ENCODE measurements around the gene ELMO2.

Gene ELMO2

DNA sequence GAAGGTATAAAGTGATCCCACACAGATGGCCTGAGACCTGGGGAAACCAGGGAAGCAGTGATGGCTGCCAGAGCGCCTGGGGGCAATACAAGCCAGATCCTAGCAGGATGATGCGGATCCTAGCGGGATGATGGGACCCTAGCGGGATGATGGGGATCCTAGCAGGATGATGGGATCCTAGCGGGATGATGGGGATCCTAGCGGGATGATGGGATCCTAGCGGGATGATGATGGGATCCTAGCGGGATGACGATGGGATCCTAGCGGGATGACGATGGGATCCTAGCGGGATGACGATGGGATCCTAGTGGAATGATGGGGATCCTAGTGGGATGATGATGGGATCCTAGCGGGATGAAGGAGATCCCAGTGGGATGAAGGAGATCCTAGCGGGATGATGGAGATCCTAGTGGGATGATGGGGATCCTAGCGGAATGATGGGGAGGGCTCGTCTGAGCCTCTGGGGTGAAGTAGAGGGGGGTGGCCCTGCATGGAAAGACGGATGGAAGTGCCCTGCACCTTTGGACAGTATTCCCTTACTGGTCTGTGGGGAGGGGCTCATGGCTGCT lies 54.0 kb downstream of the ELMO2 start:
- DNase-seq (ENCODE audit: low read depth), result no peak

DNA sequence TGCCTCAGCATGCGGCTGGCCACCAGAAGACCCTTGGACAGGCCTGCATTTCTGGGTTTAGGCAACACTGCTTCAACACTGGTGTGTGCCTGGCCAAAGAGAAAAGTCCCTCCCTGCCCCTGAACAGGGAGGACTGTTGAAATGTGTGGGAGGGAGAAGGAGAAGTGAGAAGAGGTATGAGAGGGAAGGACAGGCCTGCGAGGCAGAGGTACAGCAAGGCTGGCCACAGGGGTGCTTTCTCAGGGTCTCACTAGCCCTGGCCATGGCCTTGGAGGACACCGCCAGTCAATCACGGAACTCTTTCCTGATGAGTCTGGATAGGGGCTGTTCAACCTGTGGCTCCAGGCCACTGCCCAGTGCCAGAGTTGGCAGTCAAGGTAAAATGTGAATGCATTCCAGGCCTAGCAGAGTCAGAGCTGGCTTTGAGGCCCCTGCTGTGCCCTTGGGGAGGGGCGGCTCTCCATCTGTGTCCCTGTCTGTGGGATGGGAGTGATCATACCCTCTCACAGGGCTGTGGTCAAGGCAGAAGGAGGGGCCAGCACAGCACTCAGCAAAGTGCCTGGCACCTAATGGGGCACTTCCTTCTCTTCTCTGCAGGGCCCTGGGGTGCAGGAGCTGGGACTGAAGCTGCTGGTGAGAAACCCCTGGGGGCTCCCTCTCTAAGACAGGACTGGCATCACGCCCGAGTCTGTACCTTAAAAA lies 54.9 kb downstream of the ELMO2 start:
- no peak for DNase-seq (ENCODE audit: low read depth)

DNA sequence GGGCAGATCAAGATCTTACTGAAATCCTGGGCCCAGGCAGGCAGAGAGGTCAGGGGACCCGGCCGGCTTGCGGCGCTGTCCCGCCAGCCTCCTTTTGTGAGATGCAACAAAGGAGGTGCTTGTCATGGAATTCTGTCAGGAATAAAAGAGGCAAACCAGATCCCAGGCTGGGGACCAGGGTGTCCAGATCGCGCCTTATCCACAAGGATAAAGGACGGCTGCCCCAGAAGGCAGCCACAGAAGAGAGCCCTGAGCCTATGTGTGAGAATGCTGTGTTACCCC lies 55.5 kb downstream of the ELMO2 start:
- no peak for DNase-seq (ENCODE audit: low read depth)

DNA sequence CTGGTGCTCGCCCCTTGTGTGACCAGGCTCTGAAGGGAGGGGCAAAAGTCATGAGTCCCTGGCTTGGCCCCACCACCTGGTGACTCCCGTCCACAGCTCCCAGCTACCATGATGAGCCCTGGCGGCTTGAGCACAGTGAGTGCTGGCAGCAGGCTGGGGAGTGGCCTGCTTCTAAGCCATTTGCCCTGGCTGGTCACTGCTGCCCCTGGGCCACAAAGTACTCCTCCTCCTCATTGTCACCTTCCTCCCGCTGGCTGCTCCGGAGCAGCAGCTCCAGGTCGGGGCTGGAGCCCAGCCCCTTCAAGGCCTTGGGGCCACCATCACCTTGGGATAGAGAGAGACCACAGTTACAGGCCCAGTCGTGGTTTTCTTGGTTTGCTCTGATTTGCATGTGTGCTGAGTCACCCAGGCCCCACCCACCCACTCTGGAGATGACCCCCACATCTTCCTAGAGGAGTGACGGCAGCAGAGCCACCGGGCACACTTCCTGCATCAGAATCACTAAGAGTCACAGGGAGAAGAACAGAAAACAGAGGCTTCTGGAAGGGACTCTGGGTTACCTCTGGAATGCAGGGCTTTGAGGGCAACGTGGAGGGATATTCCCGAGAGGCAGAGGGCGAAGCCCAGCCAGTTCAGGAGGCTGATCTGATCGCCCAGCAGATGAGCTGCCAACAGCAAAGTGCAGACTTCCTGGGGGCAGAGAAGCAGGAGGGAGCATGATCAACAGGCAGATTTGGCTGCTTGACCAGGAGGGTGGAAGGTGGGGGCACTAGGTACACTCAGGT lies 56.0 kb downstream of the ELMO2 start:
- DNase-seq (ENCODE audit: low read depth), result no peak

DNA sequence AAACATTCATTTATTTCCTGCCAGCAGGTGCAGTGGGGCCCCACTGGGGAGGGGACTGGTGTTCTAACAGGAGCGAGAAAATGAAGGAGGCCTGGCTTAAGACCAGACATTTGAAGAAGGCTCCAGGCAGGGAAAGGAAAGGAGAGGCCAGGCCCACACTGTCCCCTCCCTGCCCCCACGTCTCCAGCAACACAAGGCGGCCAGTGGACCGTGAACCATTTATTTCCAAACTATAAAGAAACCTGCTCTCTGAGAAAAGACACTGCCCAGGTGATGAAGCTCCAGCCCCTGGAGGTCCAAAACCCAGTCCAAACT lies 56.7 kb downstream of the ELMO2 start:
- DNase-seq (ENCODE audit: low read depth), result no peak

DNA sequence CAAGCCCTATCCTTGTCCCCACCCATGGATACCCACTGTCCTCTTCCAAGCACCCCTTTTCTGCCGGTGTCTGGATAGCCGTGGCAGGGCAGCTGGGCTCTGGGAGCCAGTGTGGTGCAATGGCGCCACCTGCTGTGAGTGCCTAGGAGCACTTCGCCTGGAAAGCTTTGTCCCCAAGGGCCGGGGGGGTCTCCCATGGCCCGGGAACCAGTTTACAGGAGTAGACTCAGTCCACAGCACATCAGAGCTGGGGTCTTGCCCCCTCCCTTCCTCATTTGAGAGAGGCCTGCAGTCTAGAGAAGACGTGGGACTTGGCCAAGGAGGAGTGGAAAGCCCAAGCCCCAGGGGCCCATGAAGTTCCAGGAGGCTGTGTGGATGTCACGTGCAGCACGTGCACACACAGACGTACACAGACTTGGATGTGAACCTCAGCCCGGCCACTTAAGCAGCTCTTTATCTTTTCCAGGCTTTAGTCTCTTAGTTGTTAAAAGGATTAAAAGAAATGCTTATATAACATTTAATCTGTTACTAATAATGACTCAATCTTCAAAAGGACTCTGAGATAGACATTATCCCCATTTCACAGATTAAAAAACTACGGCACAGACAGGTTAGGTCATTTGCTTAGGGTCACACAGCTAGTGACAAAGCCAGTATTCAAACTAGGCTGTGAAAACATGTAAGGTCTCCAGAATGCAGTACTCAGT lies 57.2 kb downstream of the ELMO2 start:
- peak; percentile 8 for DNase-seq (ENCODE audit: low read depth)

DNA sequence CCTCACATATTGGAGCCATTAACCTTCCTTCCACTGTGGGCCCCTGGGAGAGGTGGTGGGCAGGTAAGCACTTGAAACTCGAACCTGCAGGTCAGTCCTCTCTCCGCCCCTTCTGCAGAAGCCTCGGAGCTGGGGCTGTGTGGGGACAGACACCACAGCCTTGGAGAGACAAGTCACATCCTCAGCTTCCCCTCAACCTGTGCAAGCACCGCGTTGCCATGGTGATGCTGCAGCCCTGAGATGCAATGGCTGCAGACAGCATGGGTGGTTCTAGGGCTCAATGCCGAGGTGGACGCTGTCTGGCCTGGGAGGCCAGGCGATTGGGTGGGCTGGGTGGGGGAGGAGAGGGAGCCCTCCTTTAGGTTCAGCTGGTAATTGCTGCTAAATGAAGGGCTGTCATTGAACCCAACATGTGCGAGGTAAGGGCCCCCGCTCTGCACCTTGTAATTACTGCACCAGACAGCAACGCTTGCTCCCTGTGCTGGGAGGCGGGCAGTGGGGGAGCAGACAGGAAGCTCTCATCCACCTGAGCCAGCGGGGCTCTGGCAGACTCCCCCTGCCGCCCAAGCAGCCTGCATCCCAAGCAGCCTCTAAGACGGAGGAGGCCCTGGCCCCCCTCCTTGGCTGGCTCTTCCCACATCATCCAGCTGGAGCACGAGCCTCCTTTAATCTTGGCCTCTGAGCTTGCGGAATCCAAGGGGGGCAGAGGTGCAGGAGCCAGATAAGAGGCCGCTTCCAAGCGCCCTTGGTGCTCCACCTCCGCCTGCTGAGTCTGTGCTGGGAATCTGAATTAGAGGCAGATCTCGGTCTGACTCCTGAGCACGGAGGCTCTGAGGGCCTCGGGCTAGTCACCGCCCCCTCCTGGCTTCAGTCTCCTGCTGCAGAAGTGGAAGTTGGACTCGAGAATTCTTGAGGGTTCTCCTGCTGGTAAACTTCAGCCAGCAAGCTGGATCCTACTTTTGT lies 58.3 kb downstream of the ELMO2 start:
- no peak for DNase-seq (ENCODE audit: low read depth)

DNA sequence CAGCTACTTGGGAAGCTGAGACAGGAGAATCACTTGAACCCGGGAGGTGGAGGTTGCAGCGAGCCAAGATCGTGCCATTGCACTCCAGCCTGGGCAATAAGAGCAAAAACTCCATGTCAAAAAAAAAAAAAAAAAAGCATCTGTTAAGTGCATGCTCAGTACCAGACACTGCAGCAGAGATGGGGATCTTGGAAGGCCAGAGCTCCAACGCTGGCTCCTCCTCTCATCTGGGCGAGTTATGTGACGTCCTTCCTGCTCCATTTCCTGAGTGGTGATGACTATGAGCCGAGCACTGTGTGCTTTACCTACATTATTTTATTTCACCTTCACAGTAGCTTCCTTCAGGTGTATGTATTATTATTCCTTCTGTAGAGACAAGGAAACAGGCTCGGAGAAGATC lies 59.6 kb downstream of the ELMO2 start:
- no peak for DNase-seq (ENCODE audit: low read depth)

DNA sequence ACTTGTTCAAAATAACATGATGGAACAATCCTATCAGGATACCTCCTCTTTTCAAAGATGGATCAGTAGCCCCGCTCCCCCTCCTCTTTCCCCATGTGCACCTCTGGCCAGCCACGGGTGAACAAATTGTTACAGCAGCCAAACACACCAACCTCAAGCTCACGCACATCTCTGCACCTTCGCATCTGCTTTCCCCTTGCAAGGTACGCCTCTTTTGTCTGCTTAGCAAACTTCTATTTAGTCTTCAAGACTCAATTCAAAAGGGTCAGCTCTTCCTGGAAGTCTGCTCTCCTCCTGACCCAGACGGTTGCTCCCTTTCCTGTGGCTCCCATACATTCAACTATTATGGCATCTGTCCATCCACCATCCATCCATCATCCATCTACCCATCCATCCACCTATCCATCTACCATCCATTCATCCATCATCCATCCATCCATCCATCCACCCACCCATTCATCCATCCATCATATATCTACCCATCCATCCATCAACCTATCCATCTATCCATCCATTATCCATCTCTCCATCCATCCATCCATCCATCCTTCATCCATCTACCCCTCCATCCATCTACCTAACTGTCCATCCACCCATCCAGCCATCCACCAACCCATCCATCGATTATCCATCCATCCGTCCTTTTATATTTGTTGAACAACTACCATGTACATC lies 61.8 kb downstream of the ELMO2 start:
- no peak for DNase-seq (ENCODE audit: low read depth)

DNA sequence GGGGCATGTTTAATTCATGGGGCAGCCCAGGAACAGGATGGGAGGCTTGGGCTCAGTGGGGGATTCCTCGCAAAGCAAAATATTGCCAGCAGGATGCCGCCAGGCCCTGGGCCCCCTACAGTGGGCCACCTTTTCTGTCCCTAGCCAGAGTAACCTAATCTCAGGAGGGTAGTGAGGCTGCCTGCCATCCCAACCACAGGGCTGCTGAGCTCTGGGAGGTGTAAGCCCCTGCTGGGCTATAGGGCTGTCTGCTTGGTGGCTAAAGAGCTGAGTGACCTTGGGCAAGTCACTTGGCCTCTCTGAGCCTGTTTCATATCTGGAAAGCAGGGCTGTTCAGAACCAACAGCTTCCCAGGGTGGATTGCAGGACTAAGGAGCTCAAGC lies 62.4 kb downstream of the ELMO2 start:
- DNase-seq (ENCODE audit: low read depth), result no peak

DNA sequence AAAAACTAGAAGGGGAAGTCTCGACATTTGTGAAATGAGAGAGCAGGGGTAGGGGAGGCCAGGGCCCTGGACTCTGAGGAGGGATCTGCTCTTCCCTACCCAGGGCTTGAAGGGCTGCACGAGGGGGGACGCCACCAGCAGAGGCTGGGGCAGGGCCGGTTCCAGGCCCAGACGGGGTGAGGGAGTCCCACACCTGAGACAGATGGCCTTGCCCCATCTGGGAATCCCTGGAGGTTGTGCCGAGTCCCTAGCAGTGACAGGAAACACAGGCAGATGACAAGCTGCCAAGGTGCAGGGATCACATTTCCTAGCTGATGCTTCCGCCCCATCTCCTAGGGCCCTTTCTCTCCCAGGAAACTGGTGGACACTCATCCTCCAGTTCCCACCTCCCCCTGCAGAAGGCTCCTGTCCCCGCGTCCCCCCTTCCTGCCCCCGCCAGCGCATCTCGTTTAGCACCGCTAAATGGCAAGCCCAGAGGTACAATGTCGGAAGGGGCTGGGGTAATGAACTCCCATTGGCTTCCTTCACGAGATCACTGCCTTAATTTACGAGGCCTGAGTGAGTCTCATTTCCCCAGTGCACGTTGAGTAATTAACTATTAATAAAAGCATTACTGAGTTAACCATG lies 63.0 kb downstream of the ELMO2 start:
- no peak for DNase-seq (ENCODE audit: low read depth)

DNA sequence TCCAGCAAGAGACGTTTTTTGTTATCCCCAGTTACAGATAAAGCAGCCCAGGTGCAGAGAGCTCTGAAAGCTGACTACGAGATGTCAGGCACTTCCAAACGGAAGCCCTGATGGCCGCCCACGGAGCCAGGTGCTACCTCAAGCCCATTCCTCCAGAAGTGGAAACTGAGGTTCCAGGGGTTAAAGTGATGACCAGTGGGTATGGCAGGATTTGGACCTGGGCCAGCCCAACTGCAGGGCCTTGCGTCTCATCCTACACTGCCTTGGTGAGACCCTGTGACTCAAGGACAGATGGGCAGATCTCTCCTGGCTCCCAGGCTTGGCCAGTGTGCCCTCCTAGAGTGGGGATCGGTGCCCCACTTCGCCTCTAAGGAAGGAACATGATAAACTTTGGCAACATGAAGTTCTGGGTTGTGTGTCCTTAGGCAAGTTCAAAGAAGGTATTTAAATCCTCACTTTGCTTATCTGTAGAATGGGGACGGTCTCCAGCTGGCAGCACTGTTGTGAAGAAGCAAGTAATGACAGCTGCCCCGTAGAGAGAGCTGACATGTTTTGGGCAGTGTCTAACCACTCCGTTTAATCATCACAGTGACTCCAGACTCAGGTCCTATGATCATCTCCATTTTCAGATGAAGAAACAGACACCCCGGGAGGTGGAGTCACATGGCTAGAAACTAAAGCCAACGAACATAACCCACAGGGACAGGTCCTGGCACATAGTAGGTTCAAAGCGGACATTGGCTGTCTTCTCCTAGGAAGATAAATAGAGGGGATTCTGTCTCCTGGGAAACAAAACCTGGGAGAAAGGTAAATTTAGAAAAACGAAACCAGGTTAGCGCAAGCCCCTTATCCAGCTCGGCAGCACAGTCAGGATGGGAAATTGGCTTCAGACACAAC lies 63.7 kb downstream of the ELMO2 start:
- no peak for DNase-seq (ENCODE audit: low read depth)

DNA sequence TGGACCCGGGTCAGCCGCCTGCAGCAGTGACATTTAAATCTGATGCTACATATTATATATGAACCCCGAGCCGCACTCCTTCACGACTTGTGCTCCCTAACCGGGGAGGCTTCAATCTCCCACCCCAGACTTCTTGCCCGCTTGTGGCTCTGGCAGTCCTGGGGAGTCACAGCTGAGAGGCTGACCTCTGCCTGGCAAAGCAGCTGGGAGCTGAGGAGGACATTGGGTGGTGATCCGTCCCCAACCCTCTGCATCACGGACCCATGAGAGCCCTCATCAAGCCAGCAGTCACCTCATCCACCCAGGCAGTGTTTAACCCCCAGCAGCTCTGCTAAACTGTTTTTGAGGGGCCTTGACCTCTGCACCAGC lies 64.4 kb downstream of the ELMO2 start:
- DNase-seq (ENCODE audit: low read depth), result no peak

DNA sequence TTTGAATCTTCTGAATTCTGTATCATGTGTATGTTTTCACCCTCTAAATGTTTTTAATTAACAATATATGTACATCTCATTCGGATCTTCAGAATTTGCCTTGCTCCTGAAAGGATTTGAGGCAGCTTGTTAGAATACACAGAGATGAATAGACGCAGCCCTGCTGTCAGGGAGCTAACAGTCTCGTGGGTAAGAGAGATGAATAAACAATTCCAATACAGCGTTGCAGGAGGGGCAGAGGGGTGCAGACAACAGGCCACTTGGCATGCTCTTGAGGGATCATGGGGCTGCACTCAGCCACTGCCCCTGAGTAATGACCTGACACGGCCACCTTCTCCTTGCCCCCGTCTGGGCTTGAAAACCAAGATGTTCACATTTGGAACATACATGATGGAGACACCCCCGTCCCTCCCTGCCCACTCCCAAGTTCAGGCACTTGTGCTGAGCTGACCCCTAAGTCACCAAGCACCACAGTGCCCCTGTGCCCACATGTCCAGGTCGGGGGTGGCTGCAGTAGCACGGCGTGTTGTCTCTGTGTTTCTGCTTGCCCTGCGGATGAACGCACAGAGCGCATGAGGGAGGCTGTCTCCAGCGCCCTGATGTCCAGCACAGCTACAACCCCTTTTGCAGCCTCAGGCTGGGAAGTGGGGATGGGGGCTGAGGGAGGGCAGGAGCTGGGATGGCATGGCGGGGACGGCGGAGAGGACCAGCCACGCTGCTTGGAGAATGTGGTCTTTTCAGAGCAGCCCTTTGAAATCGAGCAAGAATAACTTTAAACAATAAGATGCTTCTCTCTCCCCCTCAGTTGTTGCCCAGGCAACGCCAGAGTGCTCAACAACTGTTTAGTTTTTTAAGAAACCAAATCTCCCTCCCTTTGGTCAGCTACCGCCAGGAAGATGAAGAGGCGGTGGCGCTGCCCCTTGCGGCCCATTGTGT lies 65.1 kb downstream of the ELMO2 start:
- no peak for DNase-seq (ENCODE audit: low read depth)

DNA sequence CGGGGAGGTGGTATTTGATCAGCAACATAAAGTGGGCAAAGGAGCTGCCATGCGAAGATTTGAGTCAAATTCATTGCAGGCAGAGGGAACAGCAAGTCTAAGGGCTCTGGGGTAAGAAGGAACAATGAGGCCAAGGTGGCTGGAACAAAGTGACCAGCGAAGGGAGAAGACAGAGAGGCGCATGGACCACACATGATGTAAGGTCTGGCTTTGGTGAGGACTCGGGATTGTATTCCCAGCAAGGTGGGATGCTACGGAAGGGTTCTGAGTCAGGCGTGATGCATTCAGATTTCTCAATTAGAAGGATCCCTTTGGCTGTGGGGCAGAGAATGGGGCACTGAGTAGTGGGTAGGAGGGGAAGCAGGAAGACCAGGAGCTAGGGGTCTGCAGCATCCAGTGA lies 67.4 kb downstream of the ELMO2 start:
- DNase-seq (ENCODE audit: low read depth), result no peak

DNA sequence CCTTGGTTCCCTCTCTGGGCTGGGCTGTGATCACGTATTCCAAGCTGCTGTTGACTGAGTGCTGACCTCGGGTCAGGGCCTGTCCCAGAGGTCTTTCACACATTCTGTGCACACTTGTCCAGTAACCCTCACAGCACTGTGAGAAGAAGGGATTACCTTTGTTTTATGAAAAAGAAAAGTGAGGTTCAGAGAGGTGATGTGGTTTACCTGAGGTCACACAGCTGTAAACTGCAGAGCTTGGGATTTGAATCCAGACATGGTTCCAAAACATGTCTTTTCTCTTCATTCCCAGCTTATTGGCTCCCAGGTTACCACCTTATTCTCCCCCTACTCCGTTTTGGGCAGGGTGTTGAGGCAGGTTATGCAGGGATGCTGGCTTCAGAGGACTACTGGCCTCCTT lies 69.7 kb downstream of the ELMO2 start:
- no peak for DNase-seq (ENCODE audit: low read depth)

DNA sequence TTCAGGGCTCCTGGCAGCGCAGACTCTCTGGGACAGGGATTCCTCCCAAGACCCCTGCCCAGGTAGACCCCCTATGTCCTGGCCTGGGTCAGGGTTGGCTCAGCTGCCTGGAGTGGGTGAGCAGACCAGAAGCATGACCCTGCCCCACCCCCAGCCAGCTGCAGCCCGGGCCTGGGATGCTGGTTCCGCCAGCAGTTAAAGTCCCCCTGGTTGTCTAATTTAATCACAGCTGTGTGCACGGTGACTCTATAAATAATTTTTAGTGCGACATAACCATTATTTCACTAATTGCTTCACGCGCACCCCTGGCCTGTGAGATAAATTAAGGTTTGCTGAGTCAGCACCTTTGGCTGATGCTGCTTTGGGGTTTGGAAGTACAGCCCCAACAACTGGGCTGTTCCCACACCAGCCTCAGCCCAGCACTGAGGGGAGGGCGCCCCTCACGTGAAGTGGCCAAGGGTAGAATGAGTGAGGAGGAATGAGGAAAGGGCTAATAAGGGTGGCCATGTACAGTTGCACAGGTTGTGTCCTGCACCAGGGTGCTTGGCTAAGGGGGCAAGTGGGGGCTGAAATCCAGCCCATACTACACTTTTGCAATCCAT lies 72.0 kb downstream of the ELMO2 start:
- DNase-seq (ENCODE audit: low read depth), result no peak

DNA sequence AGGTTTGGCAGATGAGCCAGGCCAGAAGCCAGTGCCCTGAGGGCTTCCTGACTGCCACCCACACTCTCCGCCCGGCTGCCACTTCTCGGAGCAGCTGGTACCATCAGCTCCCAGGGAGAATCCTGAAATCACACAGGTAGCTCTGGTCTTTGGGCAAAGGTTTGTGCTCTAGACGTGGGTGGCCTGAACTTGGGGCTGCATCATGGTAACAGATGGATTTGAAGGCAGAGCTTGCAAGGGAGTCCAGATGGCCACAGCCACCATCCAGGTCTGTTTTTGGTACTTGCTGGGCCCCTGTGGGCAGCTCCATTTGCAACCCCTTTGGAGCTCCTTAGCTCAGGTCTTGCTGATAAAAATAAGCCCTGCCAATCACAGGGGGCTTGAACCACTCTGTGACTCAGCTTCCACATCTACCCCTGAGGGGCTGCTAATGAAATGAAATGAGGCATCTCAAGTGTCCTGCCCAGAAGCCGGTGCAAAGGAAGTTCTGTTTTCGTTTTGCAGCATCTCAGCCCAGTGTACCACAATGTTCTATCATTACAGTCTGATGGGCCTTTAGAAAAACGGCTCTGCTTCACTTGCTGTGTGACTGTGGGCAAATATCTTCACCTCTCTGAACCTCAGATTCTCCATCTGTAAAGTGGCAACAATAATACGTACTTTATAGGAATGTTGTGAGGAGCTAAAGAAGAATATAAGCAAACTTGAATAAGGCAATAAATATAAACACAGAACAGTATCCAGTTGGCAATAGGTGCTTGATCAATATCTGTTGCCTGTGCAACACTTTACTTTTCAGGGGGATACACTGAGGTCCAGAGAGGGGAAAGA lies 73.0 kb downstream of the ELMO2 start:
- no peak for DNase-seq (ENCODE audit: low read depth)

Data from stimulated activated CD8-positive, alpha-beta memory T cell treated with anti-CD3 and anti-CD28 coated beads, Interleukin-15, amount 100 ng/mL, for 1 hour (primary cell).